ENCODE measurements around the gene SLC16A9.

The SLC16A9 gene

GRCh38 chr10:59713196-59713821 is 3.7 kb upstream of the SLC16A9 start:
- no peak for DNase-seq

- no peak for DNase-seq
Measured at GRCh38 chr10:59711871-59712494, 2.3 kb upstream of the SLC16A9 start.

- DNase-seq, result no peak
Measured at GRCh38 chr10:59708816-59709394, 745 bp downstream of the SLC16A9 start.

- DNase-seq, result no peak
Measured at GRCh38 chr10:59706851-59707797, 2.5 kb downstream of the SLC16A9 start.

GRCh38 chr10:59705931-59706330 is 3.7 kb downstream of the SLC16A9 start:
- DNase-seq, result no peak

GRCh38 chr10:59704630-59705029 is 5.0 kb downstream of the SLC16A9 start:
- no peak for DNase-seq

- no peak for DNase-seq
Measured at GRCh38 chr10:59702347-59702746, 7.3 kb downstream of the SLC16A9 start.

GRCh38 chr10:59700709-59701108 is 8.9 kb downstream of the SLC16A9 start:
- no peak for DNase-seq

GRCh38 chr10:59698326-59698725 is 11.3 kb downstream of the SLC16A9 start:
- no peak for DNase-seq

- no peak for DNase-seq
Measured at GRCh38 chr10:59695637-59696036, 14.0 kb downstream of the SLC16A9 start.

- DNase-seq, result no peak
Measured at GRCh38 chr10:59694936-59695335, 14.7 kb downstream of the SLC16A9 start.

GRCh38 chr10:59692113-59692512 is 17.5 kb downstream of the SLC16A9 start:
- no peak for DNase-seq

GRCh38 chr10:59688921-59689351 is 20.7 kb downstream of the SLC16A9 start:
- no peak for DNase-seq

- DNase-seq, result no peak
Measured at GRCh38 chr10:59687657-59688056, 22.0 kb downstream of the SLC16A9 start.

- no peak for DNase-seq
Measured at GRCh38 chr10:59684006-59684405, 25.6 kb downstream of the SLC16A9 start.

GRCh38 chr10:59682986-59683937 is 26.4 kb downstream of the SLC16A9 start:
- DNase-seq, result no peak

GRCh38 chr10:59680199-59680598 is 29.5 kb downstream of the SLC16A9 start:
- DNase-seq, result no peak

- DNase-seq, result no peak
Measured at GRCh38 chr10:59678884-59679301, 30.8 kb downstream of the SLC16A9 start.

- DNase-seq, result no peak
Measured at GRCh38 chr10:59677253-59677831, 32.3 kb downstream of the SLC16A9 start.

- DNase-seq, result no peak
Measured at GRCh38 chr10:59675812-59676211, 33.8 kb downstream of the SLC16A9 start.

- DNase-seq, result no peak
Measured at GRCh38 chr10:59674215-59674836, 35.3 kb downstream of the SLC16A9 start.
